RWPE2 (cell line): ENCODE data around the gene CEP43.

Experiments
- ATAC-seq: fragments of 200-7000 bp; cut with Tn5 transposase; 3 replicates; pipeline ENCODE4 v1.9.1; 2021; ENCODE audit warnings: low read depth
- DNase-seq: peaks from one replicate; pipeline ENCODE4 v3.0.0-alpha.2; 2020; ENCODE audit warnings: low spot score
- H3K27ac ChIP-seq: fragments of 450-650 bp; 2 replicates; pipeline ENCODE4 v1.5.1; 2017; ENCODE audit warnings: mild to moderate bottlenecking; ENCODE audit not compliant: poor library complexity, severe bottlenecking
- H3K27me3 ChIP-seq: fragments of 250-450 bp; sonication (Bioruptor Pico); 2 replicates; pipeline ENCODE4 v1.5.1; 2021; ENCODE audit warnings: mild to moderate bottlenecking, moderate library complexity; ENCODE audit not compliant: insufficient read depth, poor library complexity, severe bottlenecking
- H3K36me3 ChIP-seq: fragments of 250-450 bp; sonication (Bioruptor Pico); 2 replicates; pipeline ENCODE4 v1.5.1; 2020; ENCODE audit warnings: low read depth, mild to moderate bottlenecking, moderate library complexity
- H3K4me1 ChIP-seq: fragments of 250-450 bp; sonication (Bioruptor Pico); 2 replicates; pipeline ENCODE4 v1.5.1; 2021; ENCODE audit warnings: mild to moderate bottlenecking, moderate library complexity; ENCODE audit not compliant: insufficient read depth, poor library complexity, severe bottlenecking
- H3K4me3 ChIP-seq: fragments of 250-450 bp; sonication (Bioruptor Pico); 2 replicates; pipeline ENCODE4 v1.5.1; 2021; ENCODE audit warnings: mild to moderate bottlenecking, moderate library complexity; ENCODE audit not compliant: severe bottlenecking
- H3K9me3 ChIP-seq: fragments of 250-450 bp; sonication (Bioruptor Pico); 2 replicates; pipeline ENCODE4 v1.5.1; 2021; ENCODE audit warnings: mild to moderate bottlenecking, moderate library complexity; ENCODE audit not compliant: severe bottlenecking
- CTCF ChIP-seq: fragments of 450-650 bp; IDR thresholded peaks from one replicate; pipeline ENCODE4 v1.5.1; 2017; ENCODE audit warnings: mild to moderate bottlenecking, moderate library complexity; ENCODE audit not compliant: poor library complexity, severe bottlenecking

The CEP43 gene

GRCh38 chr6:167037762-167038161, 38.6 kb downstream of the CEP43 start:
- Histone ChIP-seq H3K27ac (no peak overlapping the region), H3K36me3 (peaks cover 60% of the 10 kb centered on the region)
- TF ChIP-seq CTCF: no peak

GRCh38 chr6:167044696-167045095, 45.5 kb downstream of the CEP43 start:
- no peak for TF ChIP-seq CTCF

More at GRCh38 chr6:167037762-167038161, 38.6 kb downstream of the CEP43 start:
- H3K4me1 ChIP-seq: no peaks in the 10 kb centered on the region
- no peak overlapping the region for H3K4me3 ChIP-seq
- ATAC-seq: no peak
- H3K27me3 ChIP-seq: no peaks in the 10 kb centered on the region
- no peaks in the 10 kb centered on the region for H3K9me3 ChIP-seq
- DNase-seq: no peak

GRCh38 chr6:167045828-167046580, 46.8 kb downstream of the CEP43 start:
- H3K27ac ChIP-seq: no peak overlapping the region
- DNase-seq: no peak

More at GRCh38 chr6:167044696-167045095, 45.5 kb downstream of the CEP43 start:
- Histone ChIP-seq H3K27me3 (no peaks in the 10 kb centered on the region), H3K4me3 (no peak overlapping the region), H3K27ac (no peak overlapping the region), H3K4me1 (no peaks in the 10 kb centered on the region), H3K9me3 (no peaks in the 10 kb centered on the region), H3K36me3 (peaks cover 12% of the 10 kb centered on the region)
- DNase-seq (no peak), ATAC-seq (no peak)

GRCh38 chr6:167046861-167047495, 47.8 kb downstream of the CEP43 start:
- DNase-seq (no peak), ATAC-seq (no peak)
- Histone ChIP-seq H3K27me3 (no peaks in the 10 kb centered on the region), H3K36me3 (no peaks in the 10 kb centered on the region), H3K27ac (no peak overlapping the region), H3K4me1 (no peaks in the 10 kb centered on the region), H3K9me3 (no peaks in the 10 kb centered on the region), H3K4me3 (no peak overlapping the region)
- TF ChIP-seq CTCF: no peak

More at GRCh38 chr6:167045828-167046580, 46.8 kb downstream of the CEP43 start:
- Histone ChIP-seq H3K4me1 (no peaks in the 10 kb centered on the region), H3K4me3 (no peak overlapping the region), H3K9me3 (no peaks in the 10 kb centered on the region), H3K36me3 (no peaks in the 10 kb centered on the region), H3K27me3 (no peaks in the 10 kb centered on the region)
- peak; percentile 37 for TF ChIP-seq CTCF
- ATAC-seq: no peak

GRCh38 chr6:167047554-167047953, 48.4 kb downstream of the CEP43 start:
- no peaks in the 10 kb centered on the region for H3K4me1 ChIP-seq
- H3K9me3 ChIP-seq: no peaks in the 10 kb centered on the region
- no peaks in the 10 kb centered on the region for H3K27me3 ChIP-seq
- DNase-seq (no peak), ATAC-seq (no peak)
- no peaks in the 10 kb centered on the region for H3K36me3 ChIP-seq
- no peak for TF ChIP-seq CTCF
- H3K27ac ChIP-seq: no peak overlapping the region
- no peak overlapping the region for H3K4me3 ChIP-seq
